GM12864 (cell line): ENCODE data around the gene TMEM37.
"Not testable (repeated sequence)": the region's sequence is repeated elsewhere in the genome, so short reads cannot be mapped to it uniquely, and the experiment has no call there.

Source experiments
- DNase-seq: peaks from one replicate; pipeline ENCODE4 v3.0.0-alpha.2; 2011; ENCODE audit warnings: low read depth
- H3K4me3 ChIP-seq: 2 replicates; pipeline ENCODE4 v1.5.1; 2011; ENCODE audit warnings: mild to moderate bottlenecking, low read depth, low read length, control low read depth
- CTCF ChIP-seq: IDR thresholded peaks from 2 replicates; pipeline ENCODE4 v1.5.1; 2011; ENCODE audit warnings: low read depth, mild to moderate bottlenecking, moderate library complexity, low read length, control low read depth, inconsistent platforms; ENCODE audit errors: missing control alignments

Gene TMEM37

GRCh38 chr2:119393971-119394748 lies 37.5 kb upstream of the TMEM37 start:
- no peak overlapping the region for H3K4me3 ChIP-seq
- no peak for TF ChIP-seq CTCF
- no peak for DNase-seq

GRCh38 chr2:119397196-119397595 lies 34.5 kb upstream of the TMEM37 start:
- no peak for DNase-seq
- no peak overlapping the region for H3K4me3 ChIP-seq
- TF ChIP-seq CTCF = no peak

GRCh38 chr2:119402106-119402505 lies 29.5 kb upstream of the TMEM37 start:
- DNase-seq = no peak
- no peak overlapping the region for H3K4me3 ChIP-seq
- TF ChIP-seq CTCF = no peak

GRCh38 chr2:119402645-119403560 lies 28.8 kb upstream of the TMEM37 start:
- no peak for DNase-seq
- TF ChIP-seq CTCF = no peak
- H3K4me3 ChIP-seq = no peak overlapping the region

GRCh38 chr2:119403618-119404017 lies 28.0 kb upstream of the TMEM37 start:
- not testable (repeated sequence) for H3K4me3 ChIP-seq, DNase-seq

DNA sequence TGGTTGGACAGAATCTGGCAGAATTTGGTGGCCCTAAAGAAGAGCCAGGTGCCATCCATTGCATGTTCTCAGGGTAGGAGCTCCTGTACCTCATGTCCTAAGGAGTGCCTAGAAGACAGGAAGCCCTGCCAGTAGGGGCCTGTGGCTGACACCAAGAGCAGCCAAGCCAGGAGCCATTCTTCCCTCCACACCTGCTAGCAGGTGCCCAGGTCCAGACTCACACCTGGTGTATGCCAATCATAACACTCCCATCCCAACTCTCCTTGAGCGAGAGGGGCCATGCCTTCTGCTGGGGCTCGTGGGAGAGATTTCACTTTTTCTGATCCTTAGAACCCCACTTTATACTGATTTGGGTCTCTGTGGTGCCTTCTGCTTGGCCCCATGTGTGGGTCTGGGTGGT lies 26.5 kb upstream of the TMEM37 start:
- DNase-seq = no peak
- H3K4me3 ChIP-seq = no peak overlapping the region
- no peak for TF ChIP-seq CTCF

DNA sequence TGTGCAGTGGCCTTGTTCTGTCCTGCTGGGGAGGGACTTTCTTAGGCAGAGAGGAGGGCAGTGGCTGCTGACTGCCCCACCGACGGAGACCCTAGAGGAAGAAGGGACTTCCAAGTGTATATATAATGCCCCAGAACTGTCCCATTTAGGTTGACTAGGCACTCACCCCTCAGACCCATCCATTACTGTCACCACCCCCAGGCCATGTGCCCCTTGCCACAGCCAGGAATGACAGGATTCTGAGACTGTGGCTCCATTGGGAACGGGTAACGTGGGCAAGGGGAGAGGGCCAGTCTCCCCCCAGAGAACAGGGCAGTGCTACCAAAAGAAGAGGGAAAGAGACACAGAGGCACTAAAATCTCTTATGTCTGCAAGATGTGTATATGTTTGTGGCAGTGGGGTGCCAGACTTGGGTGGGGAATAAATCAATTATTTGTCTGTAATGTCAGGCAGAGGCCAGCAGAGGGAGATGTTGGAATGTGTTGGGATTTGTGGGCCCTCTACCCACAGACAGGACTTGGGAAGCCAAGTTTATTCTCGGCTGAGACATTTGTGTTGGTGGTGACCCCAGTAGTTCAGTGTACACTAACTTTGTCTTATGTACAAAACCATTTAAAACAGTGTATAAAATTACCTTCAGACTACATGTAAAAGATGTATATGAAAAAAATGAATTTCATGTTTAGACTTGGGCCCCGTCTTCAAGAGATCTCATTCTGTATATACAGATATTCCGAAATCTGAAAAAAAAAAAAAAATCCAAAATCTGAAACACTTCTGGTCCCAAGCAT lies 24.0 kb upstream of the TMEM37 start:
- peak; percentile 13 for DNase-seq
- peak; percentile 77 for TF ChIP-seq CTCF
- H3K4me3 ChIP-seq = no peak overlapping the region
